GM19238 (cell line): Measurements from ENCODE around the gene ZNF398.

Experiments used
- DNase-seq: peaks from one replicate; pipeline ENCODE4 v3.0.0; 2011; ENCODE audit warnings: low spot score; ENCODE audit not compliant: insufficient read length

ZNF398 gene

GRCh38 chr7:149147752-149148653 is 750 bp downstream of the ZNF398 start:
- peak; percentile 57 for DNase-seq

DNA sequence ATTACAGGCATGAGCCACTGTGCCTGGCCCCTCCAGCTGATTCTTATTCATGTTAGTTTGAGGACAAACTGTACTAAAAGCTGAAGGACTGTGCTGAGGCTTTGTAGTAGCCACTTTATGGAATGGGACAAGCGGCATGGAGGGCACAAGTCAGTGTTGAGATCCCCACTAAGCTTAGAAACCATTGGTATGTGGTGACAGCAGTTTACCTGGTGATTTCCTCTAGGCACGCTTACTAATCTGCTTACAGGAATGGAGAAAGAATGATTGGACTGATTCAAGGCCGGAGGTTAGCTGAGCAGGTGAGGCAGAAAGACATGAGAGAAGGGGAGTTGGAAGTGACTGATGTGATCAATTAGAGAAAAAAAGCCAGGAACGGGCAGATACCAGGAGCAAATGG is 3.7 kb downstream of the ZNF398 start:
- DNase-seq, result no peak

GRCh38 chr7:149153346-149153745 is 6.1 kb downstream of the ZNF398 start:
- DNase-seq, result no peak

DNA sequence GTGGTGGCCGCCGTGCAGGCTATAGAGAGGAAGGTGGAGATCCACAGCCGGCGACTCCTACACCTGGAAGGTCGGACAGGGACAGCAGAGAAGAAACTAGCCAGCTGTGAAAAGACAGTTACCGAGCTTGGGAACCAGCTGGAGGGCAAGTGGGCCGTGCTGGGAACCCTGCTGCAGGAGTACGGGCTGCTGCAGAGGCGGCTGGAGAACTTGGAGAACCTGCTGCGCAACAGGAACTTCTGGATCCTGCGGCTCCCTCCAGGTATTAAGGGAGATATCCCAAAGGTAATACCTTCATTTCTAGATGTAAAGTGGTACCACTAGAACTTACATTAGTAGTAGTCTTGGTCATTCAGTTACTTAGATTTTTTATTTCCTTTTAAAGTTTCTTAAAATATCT is 6.8 kb downstream of the ZNF398 start:
- DNase-seq, result no peak

DNA sequence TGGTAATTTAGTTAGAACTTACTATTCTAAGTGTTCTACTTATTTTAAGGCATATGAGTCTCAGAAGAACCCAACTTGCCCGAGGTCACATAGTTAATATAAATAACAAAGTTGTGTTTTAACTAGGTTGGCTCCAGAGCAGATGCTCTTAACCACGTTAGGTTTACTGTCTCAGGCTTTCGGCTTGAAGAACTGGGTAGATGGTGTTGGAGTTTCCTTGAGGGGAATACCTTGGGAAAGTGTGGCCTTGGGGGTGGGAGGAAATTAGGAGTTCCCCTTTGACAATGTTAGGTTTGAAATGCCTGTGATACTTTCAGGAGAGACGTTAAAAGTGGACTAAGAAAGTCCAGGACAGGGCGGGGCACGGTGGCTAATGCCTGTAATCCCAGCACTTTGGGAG is 9.6 kb downstream of the ZNF398 start:
- DNase-seq, result no peak

DNA sequence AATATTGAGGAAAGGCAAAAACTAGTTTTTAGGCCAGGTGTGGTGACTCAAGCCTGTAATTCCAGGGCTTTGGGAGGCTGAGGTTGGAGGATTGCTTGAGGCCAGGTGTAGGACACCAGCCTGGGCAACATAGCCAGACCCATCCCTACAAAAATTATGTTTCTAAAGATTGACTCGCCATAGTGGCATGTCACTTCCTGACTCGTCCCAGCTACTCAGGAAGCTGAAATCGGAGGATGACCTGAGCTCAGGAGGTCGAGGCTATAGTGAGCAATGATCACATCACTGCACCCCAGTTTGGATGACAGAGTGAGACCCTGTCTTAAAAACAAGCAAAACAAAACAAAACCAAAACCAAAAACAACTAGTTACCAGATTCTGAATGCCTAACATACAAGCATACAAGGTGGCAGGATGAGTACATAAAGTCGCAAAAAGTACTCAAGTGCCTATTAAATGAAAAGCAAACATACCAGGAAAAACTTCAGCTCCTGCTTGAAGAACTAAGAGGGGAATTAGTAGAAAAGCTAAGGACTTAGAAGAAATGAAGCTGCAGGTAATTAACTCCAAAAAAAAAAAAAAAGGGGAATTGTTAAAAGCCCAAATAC is 14.1 kb downstream of the ZNF398 start:
- DNase-seq, result no peak

DNA sequence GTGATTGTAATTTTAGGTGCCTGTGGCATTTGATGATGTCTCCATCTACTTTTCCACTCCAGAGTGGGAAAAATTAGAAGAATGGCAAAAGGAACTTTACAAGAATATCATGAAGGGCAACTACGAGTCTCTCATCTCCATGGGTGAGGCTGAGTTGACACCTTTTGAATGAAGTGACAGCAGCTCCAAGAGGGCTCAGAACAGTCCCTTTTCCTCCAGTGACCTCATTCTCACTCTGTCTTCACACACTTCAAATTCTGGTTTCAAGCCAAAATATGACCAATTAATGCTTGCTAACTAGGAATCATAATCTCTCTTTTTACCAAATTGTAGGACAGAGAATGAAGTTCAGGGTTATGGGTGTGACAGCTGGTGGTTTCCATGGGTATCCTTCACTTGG is 18.9 kb downstream of the ZNF398 start:
- DNase-seq, result no peak

GRCh38 chr7:149166630-149167352 is 19.5 kb downstream of the ZNF398 start:
- no peak for DNase-seq

GRCh38 chr7:149171892-149172533 is 24.8 kb downstream of the ZNF398 start:
- no peak for DNase-seq

DNA sequence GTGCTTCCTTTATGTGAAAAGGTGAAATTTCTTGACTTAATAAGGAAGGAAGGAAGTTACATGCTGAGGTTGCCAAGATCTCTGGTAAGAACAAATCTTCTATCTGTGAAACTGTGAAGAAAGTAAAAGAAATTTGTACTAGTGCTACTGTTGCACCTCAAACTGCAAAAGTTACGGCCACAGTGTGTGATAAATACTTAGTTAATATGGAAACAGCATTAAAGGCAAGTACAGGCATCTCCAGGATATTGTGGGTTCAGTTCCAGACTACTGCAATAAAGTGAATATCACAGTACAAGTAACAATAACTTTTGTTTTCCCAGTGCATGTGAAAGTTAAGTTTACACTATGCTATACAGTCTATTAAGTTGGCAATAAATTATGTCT is 25.3 kb downstream of the ZNF398 start:
- no peak for DNase-seq

GRCh38 chr7:149175150-149175549 is 27.9 kb downstream of the ZNF398 start:
- no peak for DNase-seq

GRCh38 chr7:149179241-149179640 is 32.0 kb downstream of the ZNF398 start:
- no peak for DNase-seq

DNA sequence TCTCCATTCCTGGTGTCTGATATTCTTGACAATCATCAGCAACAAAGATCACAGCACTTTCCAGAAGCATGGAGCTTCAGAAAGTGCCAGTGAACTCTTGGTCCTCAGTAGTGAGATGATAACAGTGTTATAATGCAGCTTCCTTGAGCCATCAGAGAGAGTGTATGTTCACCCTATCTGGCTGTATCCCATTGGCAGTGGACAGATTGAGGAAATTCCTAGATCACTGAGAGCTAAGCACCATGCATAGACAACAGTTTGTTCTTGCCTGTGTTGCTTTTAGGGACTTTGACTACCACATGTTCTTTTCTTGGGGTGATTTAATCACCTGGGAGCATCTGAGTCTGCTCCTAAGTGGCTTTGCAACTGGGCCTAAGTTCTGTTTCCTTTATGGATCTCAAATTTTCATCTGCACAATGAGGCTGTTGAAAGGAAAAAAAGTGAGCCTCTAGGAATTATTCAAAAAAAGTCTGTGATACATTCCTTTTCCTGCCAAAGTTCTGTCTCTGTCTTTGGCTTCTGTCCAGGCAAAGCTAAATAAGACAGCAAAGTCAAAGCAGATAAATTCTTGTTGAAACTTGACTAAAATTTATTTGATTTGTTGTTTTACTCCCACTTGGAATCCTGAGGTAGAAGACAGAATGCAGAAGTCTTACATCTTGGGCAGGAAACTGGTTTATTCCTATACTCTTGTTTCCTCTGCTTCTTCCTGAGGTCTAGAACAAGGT is 33.6 kb downstream of the ZNF398 start:
- no peak for DNase-seq

- DNase-seq, result no peak
These were observed 34.2 kb downstream of the ZNF398 start for GRCh38 chr7:149181450-149181790.

DNA sequence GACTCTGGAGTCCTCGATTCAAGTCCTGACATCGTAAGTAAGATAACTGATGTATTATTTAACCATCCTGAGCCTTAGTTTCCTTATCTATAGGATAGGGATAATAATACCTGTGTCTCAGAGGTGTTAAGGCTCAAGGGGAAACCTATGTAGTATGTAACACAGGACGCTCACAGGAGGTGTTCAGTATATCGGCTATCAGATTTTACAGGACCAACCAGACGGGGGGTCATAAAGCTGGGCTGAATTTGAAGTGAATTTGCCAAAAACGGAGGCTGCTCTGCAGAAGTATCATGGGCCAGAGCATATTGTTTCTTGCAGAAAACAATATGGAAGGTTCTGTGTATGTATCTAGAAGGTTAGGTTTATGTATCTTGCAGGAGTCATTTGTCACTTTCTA is 37.0 kb downstream of the ZNF398 start:
- no peak for DNase-seq

- no peak for DNase-seq
These were observed 41.0 kb downstream of the ZNF398 start for GRCh38 chr7:149188213-149188612.

- DNase-seq, result no peak
These were observed 41.5 kb downstream of the ZNF398 start for GRCh38 chr7:149188637-149189259.

GRCh38 chr7:149191851-149192250 is 44.6 kb downstream of the ZNF398 start:
- DNase-seq, result no peak

- DNase-seq, result no peak
These were observed 47.5 kb downstream of the ZNF398 start for GRCh38 chr7:149194799-149195179.

DNA sequence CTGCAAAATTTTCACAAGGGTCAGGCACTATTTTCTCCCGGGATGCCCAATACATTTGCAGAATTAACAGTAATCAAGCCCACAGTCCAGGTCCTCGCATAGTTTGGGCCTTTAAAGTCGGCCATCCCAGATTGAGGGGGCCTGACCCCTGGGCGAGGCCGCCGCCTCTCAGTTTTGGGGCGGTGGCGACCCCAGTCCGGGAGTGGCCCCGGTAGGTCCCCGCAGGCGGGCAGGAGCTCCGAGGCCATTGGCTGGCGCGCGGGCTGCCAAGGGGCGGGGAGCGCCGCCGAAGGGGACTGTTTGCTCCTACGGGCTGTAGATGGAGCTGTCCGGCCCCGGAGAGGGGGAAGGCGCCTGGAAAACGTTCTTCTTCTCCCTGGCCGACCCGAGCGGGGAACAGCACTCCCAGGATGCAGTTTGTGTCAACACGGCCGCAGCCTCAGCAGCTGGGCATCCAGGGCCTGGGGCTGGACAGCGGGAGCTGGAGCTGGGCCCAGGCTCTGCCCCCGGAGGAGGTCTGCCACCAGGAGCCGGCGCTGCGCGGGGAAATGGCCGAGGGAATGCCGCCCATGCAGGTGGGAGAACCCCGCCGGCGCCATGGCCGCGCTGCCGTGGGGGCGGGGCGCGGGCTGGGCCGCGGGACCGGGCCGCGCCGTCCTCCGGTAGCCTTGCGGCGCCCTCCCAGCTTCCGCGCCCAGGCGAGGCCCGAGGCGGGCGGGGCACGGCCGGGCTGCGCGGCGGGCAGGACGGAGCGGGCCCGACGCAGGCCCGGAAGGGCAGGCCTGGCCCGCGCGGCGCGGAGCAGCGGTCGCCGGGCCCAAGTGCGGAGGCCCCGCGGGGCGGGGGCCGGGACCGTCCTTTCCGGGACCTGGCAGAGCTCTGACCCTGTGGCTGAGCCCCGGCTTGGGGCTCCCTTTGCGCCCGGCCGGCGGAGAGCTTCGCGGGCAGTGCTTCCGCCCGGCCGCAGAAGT is 48.2 kb downstream of the ZNF398 start, which contains the start of gene ZNF282:
Gene ZNF282, plus strand, starts transcription at position 367 of the 971 bp plus-strand sequence. Its CDS starts 44 bp downstream, at position 411.
- DNase-seq, result peak; percentile 93
